Activated T-cell treated with anti-CD3 and anti-CD28 coated beads, Interleukin-2, amount 50 U/mL, for 4 hours (primary cell): ENCODE data around the gene MACROD2. TPM values are rescaled to one million over a fixed set of nuclear protein-coding genes. Genes with fewer than 3 reads are reported as not detected.

ENCODE experiments used
- ATAC-seq, 2 donors: fragments of 200-7000 bp; cut with Tn5 transposase; one replicate each; pipeline ENCODE4 v1.10.0; 2021
- DNase-seq: peaks from one replicate; pipeline ENCODE4 v3.0.0-alpha.2; 2020
- H3K27me3 Mint-ChIP-seq: one replicate; pipeline ENCODE4 v1.8.0; 2021; ENCODE audit warnings: low read depth, mixed read lengths
- H3K36me3 Mint-ChIP-seq: one replicate; pipeline ENCODE4 v1.8.0; 2022; ENCODE audit warnings: mixed read lengths; ENCODE audit not compliant: insufficient read depth
- H3K4me1 Mint-ChIP-seq: one replicate; pipeline ENCODE4 v1.8.0; 2021; ENCODE audit warnings: low read depth, mixed read lengths
- H3K4me3 Mint-ChIP-seq: one replicate; pipeline ENCODE4 v1.8.0; 2021; ENCODE audit warnings: mild to moderate bottlenecking, moderate library complexity, mixed read lengths
- H3K9me3 Mint-ChIP-seq: one replicate; pipeline ENCODE4 v1.8.0; 2021; ENCODE audit warnings: mixed read lengths
- total RNA-seq, 3 donors: library from RNA; stranded (reverse); gene quantifications; one replicate each; pipeline ENCODE4 v1.2.1, GENCODE V29; 2021

The MACROD2 gene
- total RNA-seq, 3 donors from 2014 or later, result 0.10 TPM; not detected in 2

DNA sequence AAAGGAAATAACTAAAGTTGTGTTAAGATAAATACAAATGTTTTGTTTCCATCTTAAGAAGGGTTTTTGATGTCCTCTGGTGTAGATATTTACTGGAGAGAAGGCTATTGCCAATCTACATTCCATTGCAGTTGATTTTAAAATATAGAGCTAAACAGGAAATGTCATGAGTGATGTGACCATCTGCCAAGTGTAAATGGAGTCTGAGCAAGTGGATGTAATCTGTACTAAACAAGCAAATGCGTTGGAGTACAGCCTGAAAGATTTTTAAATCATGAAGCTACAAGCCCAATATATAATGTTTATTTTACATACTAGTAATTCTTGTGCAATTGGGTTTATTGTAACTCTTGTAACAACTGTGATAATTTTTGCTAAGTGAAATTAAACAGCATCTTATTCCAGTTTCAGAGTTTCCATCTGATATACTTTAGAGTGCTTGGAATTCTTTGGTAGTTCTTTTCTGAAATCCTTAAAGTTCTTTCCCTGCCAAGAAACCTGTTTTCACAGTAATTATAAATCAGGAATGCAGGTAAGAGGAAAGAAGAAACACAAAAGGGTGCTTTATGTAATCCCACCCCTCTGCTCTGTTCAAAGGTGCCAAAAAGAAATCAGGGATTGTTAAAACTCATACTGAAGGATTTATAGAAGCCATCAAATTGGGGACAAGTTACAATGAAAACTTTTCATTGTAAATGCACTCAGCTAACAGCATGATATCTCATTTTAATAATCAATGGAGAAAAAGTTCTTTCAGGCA lies 389.3 kb downstream of the MACROD2 start:
- DNase-seq, result no peak
- no peaks in the 10 kb centered on the region for H3K4me1 Mint-ChIP-seq
- ATAC-seq, result no peak
- no peaks in the 10 kb centered on the region for H3K36me3 Mint-ChIP-seq
- no peak overlapping the region for H3K4me3 Mint-ChIP-seq
- H3K27me3 Mint-ChIP-seq, result no peaks in the 10 kb centered on the region
- H3K9me3 Mint-ChIP-seq, result peaks cover 8% of the 10 kb centered on the region

DNA sequence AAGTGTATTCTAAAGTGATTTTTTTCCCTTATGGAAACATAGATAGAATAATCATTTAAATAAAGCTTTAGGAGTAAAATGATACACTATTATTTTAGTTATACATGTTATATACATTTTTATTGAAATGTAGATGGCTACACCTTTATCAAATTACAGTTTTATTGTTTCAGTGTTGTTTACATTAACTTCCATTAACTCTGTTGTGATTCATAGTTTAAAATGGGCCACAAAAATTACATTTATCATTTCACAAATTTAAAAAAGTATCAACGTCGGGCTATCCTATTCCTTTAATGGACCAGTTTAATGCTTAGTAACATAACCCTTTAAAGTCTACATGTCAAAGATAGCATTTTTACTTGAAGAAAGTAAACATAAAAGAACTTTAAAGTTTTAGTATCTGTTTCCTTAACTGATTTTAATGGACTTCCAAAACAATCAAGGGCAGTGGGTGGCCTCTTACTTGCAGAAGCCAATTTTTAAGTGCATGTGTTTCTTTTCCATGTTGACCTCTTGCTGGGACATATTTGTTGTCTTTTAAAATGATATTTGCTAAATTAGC lies 389.9 kb downstream of the MACROD2 start:
- H3K4me3 Mint-ChIP-seq, result no peak overlapping the region

DNA sequence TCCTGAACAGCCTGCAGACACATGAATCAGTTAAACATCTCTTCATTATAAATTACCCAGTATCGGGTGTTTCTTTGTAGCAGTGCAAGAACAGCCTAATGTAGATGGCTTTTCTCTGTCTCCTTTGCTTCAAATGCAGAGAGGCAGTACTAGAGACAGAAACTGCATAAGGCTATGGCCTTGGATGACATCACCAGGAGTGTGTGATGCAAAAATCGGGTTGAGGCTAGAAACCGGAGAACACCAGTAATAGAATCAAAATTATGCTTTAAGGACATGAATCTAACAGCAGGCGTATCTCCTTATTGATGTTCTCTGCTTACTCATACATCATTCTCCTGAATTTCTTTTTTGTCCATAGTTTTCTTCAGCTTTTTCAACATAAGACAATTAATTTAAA lies 391.4 kb downstream of the MACROD2 start:
- no peaks in the 10 kb centered on the region for H3K4me1 Mint-ChIP-seq
- DNase-seq, result no peak
- H3K27me3 Mint-ChIP-seq, result no peaks in the 10 kb centered on the region
- H3K9me3 Mint-ChIP-seq, result peaks cover 12% of the 10 kb centered on the region
- no peak overlapping the region for H3K4me3 Mint-ChIP-seq
- no peak for ATAC-seq
- H3K36me3 Mint-ChIP-seq, result no peaks in the 10 kb centered on the region

More for the DNA sequence above, 389.9 kb downstream of the MACROD2 start:
- Mint-ChIP-seq H3K9me3 (peaks cover 8% of the 10 kb centered on the region), H3K27me3 (no peaks in the 10 kb centered on the region), H3K36me3 (no peaks in the 10 kb centered on the region), H3K4me1 (no peaks in the 10 kb centered on the region)
- DNase-seq, result no peak
- no peak for ATAC-seq

DNA sequence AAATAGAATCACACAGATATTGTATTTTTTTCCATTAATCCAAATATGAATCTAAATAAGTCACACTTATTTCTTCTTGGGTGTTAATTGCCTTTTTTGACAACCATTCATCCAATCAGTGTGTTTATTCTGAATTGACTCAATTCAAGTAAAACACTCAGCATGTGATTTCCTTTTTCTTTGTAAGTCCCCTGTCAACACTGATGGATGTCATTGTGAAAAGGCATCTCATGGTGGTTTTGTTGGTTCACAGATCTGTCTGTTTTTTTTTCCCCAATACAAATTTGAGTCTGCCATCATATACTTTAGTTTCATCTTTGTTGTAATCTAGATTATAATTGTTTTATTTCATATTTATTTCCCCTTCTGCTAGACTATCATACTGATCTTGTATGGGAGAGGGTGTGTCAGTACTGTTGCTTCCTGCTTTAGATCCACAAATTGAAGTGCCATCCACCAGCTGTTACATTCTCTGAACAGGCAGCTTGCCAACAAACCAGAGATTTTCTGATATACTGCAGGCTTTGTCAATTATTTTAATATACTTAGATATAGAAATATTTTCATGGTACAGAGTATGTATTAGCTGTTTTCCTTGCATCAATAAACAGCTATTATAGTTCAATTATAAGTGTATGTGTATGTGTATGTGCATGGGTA lies 406.3 kb downstream of the MACROD2 start:
- Mint-ChIP-seq H3K9me3 (peaks cover 14% of the 10 kb centered on the region), H3K36me3 (no peaks in the 10 kb centered on the region), H3K4me3 (no peak overlapping the region), H3K27me3 (no peaks in the 10 kb centered on the region), H3K4me1 (no peaks in the 10 kb centered on the region)
- ATAC-seq (no peak), DNase-seq (no peak)

DNA sequence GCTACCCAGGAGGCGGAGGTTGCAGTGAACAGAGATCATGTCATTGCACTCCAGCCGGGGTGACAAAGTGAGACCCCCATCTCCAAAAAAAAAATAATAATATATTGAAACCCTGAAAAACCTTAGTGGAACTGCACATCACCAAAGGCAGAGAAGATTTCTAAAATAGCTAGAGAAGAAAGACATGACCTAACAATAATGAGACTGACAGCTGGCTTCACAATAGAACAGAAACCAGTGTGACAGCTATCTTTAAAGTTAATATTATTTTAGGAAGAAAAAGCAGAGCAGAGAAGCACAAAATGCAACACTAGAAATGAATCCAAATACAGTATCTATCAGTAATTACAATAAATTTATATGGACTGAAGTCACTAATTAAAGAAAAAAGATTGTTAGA lies 409.2 kb downstream of the MACROD2 start:
- H3K27me3 Mint-ChIP-seq, result no peaks in the 10 kb centered on the region
- H3K9me3 Mint-ChIP-seq, result peaks cover 20% of the 10 kb centered on the region
- no peaks in the 10 kb centered on the region for H3K4me1 Mint-ChIP-seq
- ATAC-seq (no peak), DNase-seq (no peak)
- no peaks in the 10 kb centered on the region for H3K36me3 Mint-ChIP-seq
- H3K4me3 Mint-ChIP-seq, result no peak overlapping the region

DNA sequence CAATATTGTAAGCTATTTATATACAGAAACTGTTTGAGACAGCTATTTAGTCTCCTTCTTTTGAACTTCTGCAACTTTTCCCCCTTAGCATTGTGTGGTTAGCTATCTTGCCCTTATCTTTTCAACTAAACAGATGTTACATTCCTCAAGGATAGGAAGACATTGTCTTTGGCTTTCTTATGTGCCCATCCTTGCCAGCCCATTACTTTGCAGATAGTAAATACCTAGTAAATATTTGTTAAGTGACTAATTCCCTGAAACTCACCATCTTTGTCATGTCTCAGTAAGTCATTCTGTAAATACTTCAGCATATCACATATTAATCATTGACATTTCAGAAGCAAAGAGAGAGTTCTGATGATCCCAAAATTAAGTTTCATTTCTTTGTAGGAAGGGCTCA lies 411.2 kb downstream of the MACROD2 start:
- H3K9me3 Mint-ChIP-seq, result peaks cover 13% of the 10 kb centered on the region
- no peak for ATAC-seq
- H3K4me1 Mint-ChIP-seq, result no peaks in the 10 kb centered on the region
- H3K36me3 Mint-ChIP-seq, result no peaks in the 10 kb centered on the region
- no peak for DNase-seq
- H3K27me3 Mint-ChIP-seq, result no peaks in the 10 kb centered on the region
- no peak overlapping the region for H3K4me3 Mint-ChIP-seq

DNA sequence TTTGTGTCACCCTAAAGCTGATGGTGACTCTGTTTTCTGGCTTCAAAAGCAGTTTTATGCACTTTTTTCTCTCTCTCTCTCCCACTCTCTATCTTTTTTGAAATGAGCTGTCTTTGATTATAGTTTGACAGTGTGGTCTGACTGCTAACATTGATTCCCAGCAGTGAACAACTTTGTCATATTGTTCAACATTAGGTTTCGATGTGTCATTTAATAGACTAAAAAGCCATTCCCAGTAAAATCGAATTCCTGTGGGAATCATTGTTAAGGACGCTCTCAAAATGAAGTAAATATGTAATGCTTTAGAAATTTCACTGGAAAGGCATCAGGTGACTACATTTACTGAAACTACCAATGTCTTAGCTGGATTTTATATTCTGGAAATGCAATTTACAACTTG lies 412.0 kb downstream of the MACROD2 start:
- Mint-ChIP-seq H3K4me3 (no peak overlapping the region), H3K27me3 (no peaks in the 10 kb centered on the region), H3K36me3 (no peaks in the 10 kb centered on the region), H3K9me3 (peaks cover 11% of the 10 kb centered on the region), H3K4me1 (no peaks in the 10 kb centered on the region)
- no peak for ATAC-seq
- no peak for DNase-seq

DNA sequence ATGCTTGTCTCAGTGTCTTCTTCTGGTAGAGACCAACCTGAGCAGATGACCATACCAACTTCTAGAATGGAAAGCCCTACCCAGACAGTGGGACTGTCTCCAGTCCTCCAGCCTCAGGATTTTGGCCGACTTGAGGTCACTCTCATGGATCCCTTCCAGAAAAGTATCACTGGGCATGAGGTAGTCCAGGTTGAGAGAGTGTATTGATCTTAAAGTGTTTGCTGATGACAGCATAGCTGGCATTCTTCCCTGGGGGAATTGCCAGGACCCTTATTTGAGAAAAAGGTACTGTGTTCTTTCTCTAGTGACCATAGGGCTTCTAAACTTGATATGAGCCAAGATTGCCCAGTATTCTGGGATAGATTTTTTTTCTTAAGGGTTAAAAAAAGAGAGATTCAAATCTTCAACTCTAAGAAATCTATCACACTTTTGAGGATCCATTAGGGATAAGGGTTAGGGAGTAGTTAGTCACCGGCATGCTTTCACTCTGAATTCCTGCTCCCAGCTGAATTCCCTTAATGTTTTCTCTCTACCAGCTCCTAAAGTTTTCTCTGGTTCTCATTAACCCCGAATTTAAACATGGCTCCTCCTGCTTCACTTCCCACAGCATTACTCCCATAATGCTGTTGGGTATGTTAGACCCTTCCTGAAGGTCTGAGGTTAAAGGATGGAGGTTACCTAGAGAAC lies 415.7 kb downstream of the MACROD2 start:
- no peak for ATAC-seq
- Mint-ChIP-seq H3K4me1 (no peaks in the 10 kb centered on the region), H3K27me3 (no peaks in the 10 kb centered on the region), H3K9me3 (peaks cover 14% of the 10 kb centered on the region), H3K4me3 (no peak overlapping the region), H3K36me3 (no peaks in the 10 kb centered on the region)
- DNase-seq, result no peak

DNA sequence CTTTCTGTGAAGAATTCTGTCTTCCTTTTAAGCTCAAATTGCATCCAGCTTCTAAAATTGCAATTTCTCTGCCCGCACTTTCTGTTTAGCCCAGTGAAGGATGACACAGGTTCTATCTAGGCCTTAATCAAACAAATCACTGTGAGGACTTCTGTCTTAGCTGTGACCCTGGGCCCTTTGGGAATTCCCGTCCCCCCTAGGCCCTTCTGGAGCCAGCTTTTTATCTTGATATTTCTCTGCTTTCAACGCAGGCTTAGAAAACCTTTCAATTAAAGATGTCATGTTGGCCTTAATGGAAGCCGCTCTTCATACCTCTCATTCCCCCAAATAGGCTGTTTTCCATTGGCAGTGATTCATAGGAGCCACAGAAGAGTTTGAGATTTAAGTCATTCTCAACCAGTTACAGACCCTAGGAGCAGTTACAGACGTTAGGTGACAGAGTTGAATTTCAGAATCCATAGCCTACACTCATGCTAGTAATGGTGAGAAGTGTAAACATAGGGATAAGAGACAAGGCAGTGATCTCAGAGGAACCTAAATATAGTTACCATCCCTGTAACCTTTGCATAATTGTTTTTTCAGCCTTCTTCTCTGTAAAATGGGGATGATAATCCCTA lies 416.9 kb downstream of the MACROD2 start:
- no peak for DNase-seq
- Mint-ChIP-seq H3K4me1 (no peaks in the 10 kb centered on the region), H3K36me3 (no peaks in the 10 kb centered on the region), H3K9me3 (peaks cover 12% of the 10 kb centered on the region), H3K27me3 (no peaks in the 10 kb centered on the region), H3K4me3 (no peak overlapping the region)
- ATAC-seq, result no peak

DNA sequence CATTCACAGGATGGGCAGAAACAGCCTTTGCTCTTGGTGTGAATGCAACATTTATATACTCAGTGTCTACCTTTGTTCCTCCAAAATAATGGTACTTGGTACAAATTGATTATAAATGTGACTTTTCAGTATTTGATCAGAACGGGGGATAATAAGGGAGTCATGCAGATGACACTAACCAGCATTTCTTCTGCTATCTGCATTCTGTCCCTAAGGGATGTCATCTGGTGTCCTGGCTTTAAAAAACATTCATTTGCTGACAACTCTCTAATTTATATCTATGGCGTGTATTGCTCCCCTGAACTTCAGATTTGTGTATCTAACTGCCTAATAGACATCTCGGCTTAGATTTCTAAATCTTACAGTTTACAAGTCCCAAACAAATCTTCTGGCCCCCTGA lies 418.5 kb downstream of the MACROD2 start:
- H3K4me1 Mint-ChIP-seq, result no peaks in the 10 kb centered on the region
- ATAC-seq (no peak), DNase-seq (no peak)
- H3K4me3 Mint-ChIP-seq, result no peak overlapping the region
- H3K27me3 Mint-ChIP-seq, result no peaks in the 10 kb centered on the region
- H3K36me3 Mint-ChIP-seq, result no peaks in the 10 kb centered on the region
- H3K9me3 Mint-ChIP-seq, result peaks cover 8% of the 10 kb centered on the region

DNA sequence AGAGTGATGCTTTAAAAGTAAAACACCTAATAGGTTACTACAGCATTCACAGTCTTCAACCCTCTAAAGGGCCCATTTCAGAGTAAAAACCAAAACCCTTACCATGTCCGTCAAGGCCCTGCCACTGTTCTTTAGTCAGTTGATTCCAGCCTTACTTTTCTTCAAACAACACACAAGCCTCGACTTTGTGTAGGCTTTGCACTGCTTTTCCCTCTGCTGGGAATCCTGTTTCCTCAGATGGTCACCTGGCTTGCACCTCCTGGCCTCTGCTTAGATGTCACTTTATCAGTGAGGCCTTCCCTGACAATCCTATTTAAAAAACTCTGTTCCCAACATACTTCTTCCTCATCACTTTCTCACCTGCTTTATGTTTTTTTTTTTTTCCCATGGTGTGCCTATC lies 419.2 kb downstream of the MACROD2 start:
- Mint-ChIP-seq H3K9me3 (peaks cover 5% of the 10 kb centered on the region), H3K4me1 (no peaks in the 10 kb centered on the region), H3K36me3 (no peaks in the 10 kb centered on the region), H3K27me3 (no peaks in the 10 kb centered on the region), H3K4me3 (no peak overlapping the region)
- DNase-seq (no peak), ATAC-seq (no peak)

DNA sequence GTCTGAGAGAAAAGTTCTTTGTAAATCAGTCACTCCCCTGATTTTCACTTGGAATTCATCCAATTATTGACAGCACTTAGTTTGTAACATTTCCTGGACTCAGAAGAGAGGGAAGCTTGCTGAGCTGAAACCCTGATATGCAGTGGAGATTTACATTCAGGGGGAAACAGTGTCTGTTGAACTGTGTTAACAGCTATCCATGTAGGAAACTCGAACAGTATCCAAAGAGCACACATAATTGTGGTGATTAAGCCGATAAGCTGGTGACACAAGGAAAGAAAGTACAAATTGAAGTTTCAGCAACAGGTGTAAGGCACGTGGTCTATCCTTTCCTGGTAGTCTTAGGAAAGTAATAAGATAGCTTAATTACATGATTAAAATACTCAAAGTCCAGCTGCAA lies 420.2 kb downstream of the MACROD2 start:
- Mint-ChIP-seq H3K4me1 (no peaks in the 10 kb centered on the region), H3K27me3 (no peaks in the 10 kb centered on the region), H3K36me3 (no peaks in the 10 kb centered on the region), H3K4me3 (no peak overlapping the region), H3K9me3 (peaks cover 5% of the 10 kb centered on the region)
- ATAC-seq (no peak), DNase-seq (no peak)

DNA sequence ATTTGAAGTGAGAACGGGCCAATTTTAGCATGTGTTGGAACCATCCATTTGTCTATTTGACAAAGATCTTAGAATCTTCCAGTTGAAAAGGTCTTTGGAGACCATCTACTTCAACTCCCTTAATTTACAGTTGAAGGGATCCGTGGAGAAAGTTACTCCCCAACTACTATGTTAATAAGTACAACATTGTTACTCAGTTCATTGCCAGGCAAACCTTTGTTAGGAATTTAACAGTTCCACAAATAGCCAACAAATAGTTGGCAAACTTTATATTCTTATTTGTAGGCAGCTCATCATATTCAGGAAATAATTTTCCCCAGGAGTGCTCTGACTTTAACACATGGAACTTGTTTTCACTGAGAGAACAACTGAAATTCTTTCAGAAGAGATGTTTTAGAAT lies 423.1 kb downstream of the MACROD2 start:
- Mint-ChIP-seq H3K4me3 (no peak overlapping the region), H3K36me3 (no peaks in the 10 kb centered on the region), H3K4me1 (no peaks in the 10 kb centered on the region), H3K27me3 (no peaks in the 10 kb centered on the region), H3K9me3 (peaks cover 5% of the 10 kb centered on the region)
- ATAC-seq (no peak), DNase-seq (no peak)

DNA sequence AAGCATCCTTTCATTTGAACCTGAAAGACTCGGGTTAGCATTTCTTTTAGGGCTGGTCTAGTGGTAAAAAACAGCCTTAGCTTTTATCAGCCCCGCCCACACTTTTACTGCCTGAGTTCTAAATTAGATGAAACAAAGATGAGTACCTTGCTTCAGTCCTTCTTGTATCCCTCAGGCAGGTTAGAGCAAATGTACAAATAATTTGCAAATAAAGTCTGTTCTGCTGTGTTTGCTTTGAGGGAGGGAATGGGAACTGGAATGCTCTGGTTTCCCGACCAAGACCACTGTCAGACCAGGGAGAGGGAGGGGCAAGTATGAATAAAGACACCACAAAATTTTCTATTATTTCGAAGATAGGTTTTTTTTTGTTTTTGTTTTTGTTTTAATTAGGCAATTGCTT lies 427.6 kb downstream of the MACROD2 start:
- no peak for ATAC-seq
- no peaks in the 10 kb centered on the region for H3K27me3 Mint-ChIP-seq
- H3K36me3 Mint-ChIP-seq, result no peaks in the 10 kb centered on the region
- no peak overlapping the region for H3K4me3 Mint-ChIP-seq
- H3K9me3 Mint-ChIP-seq, result peaks cover 15% of the 10 kb centered on the region
- H3K4me1 Mint-ChIP-seq, result no peaks in the 10 kb centered on the region
- no peak for DNase-seq
